Loucy (cell line): Measurements from ENCODE around the gene PRDM10.

Experiments
- H2AFZ ChIP-seq: fragments of 200-600 bp; sonication (generic); 2 replicates; pipeline ENCODE4 v1.6.0; 2016; ENCODE audit warnings: antibody characterized with exemption, mild to moderate bottlenecking, low read length, moderate library complexity
- H3F3A ChIP-seq: fragments of 200-600 bp; 2 replicates; pipeline ENCODE4 v1.6.0; 2016; ENCODE audit warnings: antibody characterized with exemption, low read depth, mild to moderate bottlenecking
- H3K27me3 ChIP-seq: fragments of 200-600 bp; sonication (generic); 2 replicates; pipeline ENCODE4 v1.6.1; 2014; ENCODE audit warnings: low read length, mild to moderate bottlenecking; ENCODE audit not compliant: insufficient read depth, poor library complexity, severe bottlenecking
- H3K36me3 ChIP-seq: fragments of 200-600 bp; sonication (generic); 2 replicates; pipeline ENCODE4 v1.6.1; 2016; ENCODE audit warnings: low read length; ENCODE audit not compliant: insufficient read depth
- H3K4me1 ChIP-seq: fragments of 200-600 bp; sonication (generic); 2 replicates; pipeline ENCODE4 v1.5.1; 2014; ENCODE audit warnings: low read length, mild to moderate bottlenecking; ENCODE audit not compliant: insufficient read depth, poor library complexity, severe bottlenecking
- H3K4me2 ChIP-seq: fragments of 200-600 bp; sonication (generic); 2 replicates; pipeline ENCODE4 v1.6.0; 2014; ENCODE audit warnings: antibody characterized with exemption, low read length, low read depth, mild to moderate bottlenecking; ENCODE audit not compliant: poor library complexity, severe bottlenecking
- H3K4me3 ChIP-seq: fragments of 200-600 bp; sonication (generic); 2 replicates; pipeline ENCODE4 v1.5.1; 2014; ENCODE audit warnings: low read length, mild to moderate bottlenecking, mixed read lengths; ENCODE audit not compliant: poor library complexity, severe bottlenecking
- H3K79me2 ChIP-seq: fragments of 200-600 bp; sonication (generic); 2 replicates; pipeline ENCODE4 v1.6.1; 2014; ENCODE audit warnings: low read length; ENCODE audit not compliant: insufficient read depth
- H3K9ac ChIP-seq: fragments of 200-600 bp; sonication (generic); 2 replicates; pipeline ENCODE4 v1.6.0; 2014; ENCODE audit warnings: mild to moderate bottlenecking, low read depth, low read length, moderate library complexity; ENCODE audit not compliant: poor library complexity, severe bottlenecking
- H3K9me2 ChIP-seq: fragments of 200-600 bp; sonication (generic); replicated peaks from 2 replicates; pipeline ENCODE4 v1.6.1; 2016; ENCODE audit warnings: low read depth, low read length, mixed read lengths
- H3K9me3 ChIP-seq: fragments of 200-600 bp; sonication (generic); 2 replicates; pipeline ENCODE4 v1.6.1; 2014; ENCODE audit warnings: mild to moderate bottlenecking, antibody characterized with exemption, low read length, low read depth; ENCODE audit not compliant: insufficient read depth
- H4K20me1 ChIP-seq: fragments of 200-600 bp; sonication (generic); 2 replicates; pipeline ENCODE4 v1.6.0; 2014; ENCODE audit warnings: antibody characterized with exemption, low read length, mild to moderate bottlenecking; ENCODE audit not compliant: insufficient read depth, poor library complexity, severe bottlenecking
- EZH2phosphoT487 ChIP-seq: fragments of 200-600 bp; IDR thresholded peaks from 2 replicates; pipeline ENCODE4 v1.6.1; 2018; ENCODE audit warnings: antibody characterized with exemption, mild to moderate bottlenecking, moderate library complexity, borderline replicate concordance
- TF ChIP-seq, protein P1 (sequence below): fragments of 200-600 bp; sonication (generic); conservative IDR thresholded peaks from 2 replicates; pipeline ENCODE4 v1.5.1; 2014; ENCODE audit warnings: mild to moderate bottlenecking, antibody characterized with exemption, low read length

The PRDM10 gene

DNA sequence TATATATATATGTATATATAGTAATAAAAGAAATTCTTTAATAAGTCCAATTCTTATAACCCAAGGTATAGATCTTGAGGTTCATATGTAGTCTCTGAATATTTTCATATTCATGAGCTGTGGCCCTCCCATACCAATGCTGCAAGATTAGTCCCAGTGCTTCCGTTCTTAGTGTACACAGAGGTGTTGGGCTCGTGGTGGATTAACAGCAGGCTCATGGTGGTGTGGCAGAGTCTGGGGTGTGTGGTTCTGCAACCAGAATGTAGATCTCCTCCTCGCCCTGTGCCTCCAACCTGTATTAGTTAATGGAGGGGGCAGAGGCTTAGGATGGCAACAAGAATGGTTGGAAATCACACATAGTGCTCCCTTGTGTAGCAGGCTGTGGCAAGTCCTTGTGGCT is 16.8 kb downstream of the PRDM10 start:
- H4K20me1 ChIP-seq, result no peaks in the 10 kb centered on the region
- H3K27me3 ChIP-seq, result no peaks in the 10 kb centered on the region
- H2AFZ ChIP-seq, result no peak overlapping the region
- H3K9me2 ChIP-seq, result no peaks in the 10 kb centered on the region
- peaks cover 4% of the 10 kb centered on the region; the same call in 1 of the 2 replicates for H3K79me2 ChIP-seq
- TF ChIP-seq, protein P1, sequence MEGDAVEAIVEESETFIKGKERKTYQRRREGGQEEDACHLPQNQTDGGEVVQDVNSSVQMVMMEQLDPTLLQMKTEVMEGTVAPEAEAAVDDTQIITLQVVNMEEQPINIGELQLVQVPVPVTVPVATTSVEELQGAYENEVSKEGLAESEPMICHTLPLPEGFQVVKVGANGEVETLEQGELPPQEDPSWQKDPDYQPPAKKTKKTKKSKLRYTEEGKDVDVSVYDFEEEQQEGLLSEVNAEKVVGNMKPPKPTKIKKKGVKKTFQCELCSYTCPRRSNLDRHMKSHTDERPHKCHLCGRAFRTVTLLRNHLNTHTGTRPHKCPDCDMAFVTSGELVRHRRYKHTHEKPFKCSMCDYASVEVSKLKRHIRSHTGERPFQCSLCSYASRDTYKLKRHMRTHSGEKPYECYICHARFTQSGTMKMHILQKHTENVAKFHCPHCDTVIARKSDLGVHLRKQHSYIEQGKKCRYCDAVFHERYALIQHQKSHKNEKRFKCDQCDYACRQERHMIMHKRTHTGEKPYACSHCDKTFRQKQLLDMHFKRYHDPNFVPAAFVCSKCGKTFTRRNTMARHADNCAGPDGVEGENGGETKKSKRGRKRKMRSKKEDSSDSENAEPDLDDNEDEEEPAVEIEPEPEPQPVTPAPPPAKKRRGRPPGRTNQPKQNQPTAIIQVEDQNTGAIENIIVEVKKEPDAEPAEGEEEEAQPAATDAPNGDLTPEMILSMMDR, result no peak
- TF ChIP-seq EZH2phosphoT487, result no peak
- no peak overlapping the region for H3K4me2 ChIP-seq
- no peaks in the 10 kb centered on the region for H3K36me3 ChIP-seq
- no peak overlapping the region for H3K9ac ChIP-seq
- H3K4me3 ChIP-seq, result no peak overlapping the region
- no peaks in the 10 kb centered on the region for H3K4me1 ChIP-seq
- no peaks in the 10 kb centered on the region for H3K9me3 ChIP-seq
- H3F3A ChIP-seq, result no peaks in the 10 kb centered on the region

DNA sequence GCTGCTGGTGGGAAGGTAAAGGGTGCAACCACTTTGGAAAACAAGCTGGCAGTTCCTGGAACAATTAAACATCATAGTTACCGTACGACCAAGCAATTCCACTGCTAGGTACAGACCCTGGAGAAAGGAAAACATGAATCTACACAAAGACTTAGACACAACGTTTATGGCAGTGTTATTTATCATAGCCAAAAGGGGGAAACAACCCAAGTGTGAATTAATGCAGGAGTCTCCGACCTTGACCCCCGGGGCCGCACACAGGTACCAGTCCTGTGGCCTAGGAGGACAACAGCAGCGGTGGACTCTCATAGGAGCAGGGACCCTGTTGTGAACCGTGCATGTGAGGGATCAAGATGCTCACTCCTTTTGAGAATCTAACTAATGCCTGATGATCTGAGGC is 22.5 kb downstream of the PRDM10 start:
- no peaks in the 10 kb centered on the region for H3K79me2 ChIP-seq

DNA sequence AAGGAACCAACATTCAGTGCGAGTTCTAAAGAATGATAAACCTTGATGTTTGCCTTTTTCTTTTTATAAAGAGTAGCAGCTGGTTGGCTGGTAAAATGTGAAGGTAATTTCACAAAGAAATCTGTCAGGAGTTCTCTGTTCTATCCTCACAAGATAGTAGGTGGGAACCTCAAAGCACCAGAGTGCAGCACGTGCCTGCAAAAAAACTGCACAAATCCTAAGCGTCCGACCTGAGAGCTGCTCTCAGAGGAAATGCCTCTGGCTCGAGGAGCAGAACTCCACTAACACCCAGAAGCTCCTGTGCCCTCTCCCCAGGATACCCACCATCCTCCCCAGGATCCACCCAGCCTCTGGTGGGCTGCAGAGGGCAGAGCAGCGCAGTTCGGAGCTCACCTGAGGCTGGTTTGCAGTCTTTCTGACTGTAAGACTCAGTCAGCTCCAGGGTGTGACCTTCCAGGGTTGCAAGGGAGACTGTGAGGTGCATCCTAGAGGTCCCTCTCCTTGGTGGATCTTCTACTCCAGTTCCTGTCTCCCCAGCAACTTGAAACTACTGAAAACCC is 23.5 kb downstream of the PRDM10 start:
- no peaks in the 10 kb centered on the region for H4K20me1 ChIP-seq
- no peaks in the 10 kb centered on the region for H3K4me1 ChIP-seq
- no peaks in the 10 kb centered on the region for H3K36me3 ChIP-seq
- H3K9me2 ChIP-seq, result no peaks in the 10 kb centered on the region
- TF ChIP-seq, protein P1, result no peak
- TF ChIP-seq EZH2phosphoT487, result no peak
- H3K4me3 ChIP-seq, result no peak overlapping the region
- H3K9me3 ChIP-seq, result no peaks in the 10 kb centered on the region
- no peaks in the 10 kb centered on the region for H3F3A ChIP-seq
- H3K27me3 ChIP-seq, result no peaks in the 10 kb centered on the region
- H3K4me2 ChIP-seq, result no peak overlapping the region
- H3K9ac ChIP-seq, result no peak overlapping the region
- no peak overlapping the region for H2AFZ ChIP-seq
- H3K79me2 ChIP-seq, result no peaks in the 10 kb centered on the region

More for the DNA sequence above, 22.5 kb downstream of the PRDM10 start:
- Histone ChIP-seq H2AFZ (no peak overlapping the region), H3K36me3 (no peaks in the 10 kb centered on the region), H3K27me3 (no peaks in the 10 kb centered on the region), H3K4me2 (no peak overlapping the region), H3K9me3 (no peaks in the 10 kb centered on the region), H3K9me2 (no peaks in the 10 kb centered on the region), H4K20me1 (no peaks in the 10 kb centered on the region), H3K9ac (no peak overlapping the region), H3K4me3 (no peak overlapping the region), H3F3A (no peaks in the 10 kb centered on the region), H3K4me1 (no peaks in the 10 kb centered on the region)
- TF ChIP-seq EZH2phosphoT487, result no peak
- TF ChIP-seq, protein P1, result no peak
